HCT116 (cell line): ENCODE measurements around the gene DCUN1D2.

Source experiments
- ATF3 ChIP-seq: IDR thresholded peaks from 2 replicates; pipeline ENCODE4 v1.6.1; 2012
- CTCF ChIP-seq, 3 experiments: fragments of 200-600 bp in 1 of 3; sonication (generic) in 1 of 3; IDR thresholded peaks in 2 of 3; conservative IDR thresholded peaks in 1 of 3; 2 replicates each; pipeline ENCODE4 v1.5.1; 2012 to 2017; ENCODE audit warnings: low read depth in 2 of 3, low read length in 2 of 3, antibody characterized with exemption in 1 of 3, borderline replicate concordance in 1 of 3, control low read depth in 1 of 3, mild to moderate bottlenecking in 1 of 3, mixed read lengths in 1 of 3, mixed run types in 1 of 3, moderate library complexity in 1 of 3; ENCODE audit not compliant: insufficient read depth in 1 of 3
- ELF1 ChIP-seq: IDR thresholded peaks from 2 replicates; pipeline ENCODE4 v1.6.1; 2012; ENCODE audit warnings: low read depth, borderline replicate concordance
- EZH2 ChIP-seq: fragments of 200-600 bp; sonication (generic); IDR thresholded peaks from 2 replicates; pipeline ENCODE4 v1.6.1; 2017; ENCODE audit warnings: antibody characterized with exemption, mixed run types
- JUND ChIP-seq: IDR thresholded peaks from 2 replicates; pipeline ENCODE4 v1.6.1; 2012
- POLR2A ChIP-seq: IDR thresholded peaks from 2 replicates; pipeline ENCODE4 v1.7.0; 2011; ENCODE audit warnings: borderline replicate concordance; ENCODE audit not compliant: insufficient read depth, insufficient read length; ENCODE audit errors: extremely low read depth
- RAD21 ChIP-seq: IDR thresholded peaks from 2 replicates; pipeline ENCODE4 v1.6.1; 2012; ENCODE audit warnings: low read depth, mild to moderate bottlenecking
- YY1 ChIP-seq: IDR thresholded peaks from 2 replicates; pipeline ENCODE4 v1.6.1; 2011; ENCODE audit warnings: low read length, low read depth, moderate library complexity, mild to moderate bottlenecking; ENCODE audit not compliant: insufficient replicate concordance; ENCODE audit errors: extremely low read depth
- ZBTB33 ChIP-seq: IDR thresholded peaks from 2 replicates; pipeline ENCODE4 v1.6.1; 2011; ENCODE audit warnings: mild to moderate bottlenecking, low read length, moderate library complexity; ENCODE audit not compliant: insufficient replicate concordance; ENCODE audit errors: extremely low read depth

- TF ChIP-seq CTCF (IDR thresholded peaks at IDR 0.05 in 2 of 3, conservative IDR thresholded peaks at IDR 0.05 in 1 of 3; ENCODE audit: borderline replicate concordance in 1 of 3, insufficient read depth in 1 of 3, low read depth in 2 of 3, low read length in 2 of 3) (no peak), ZBTB33 (no peak), POLR2A (no peak), JUND (no peak), ATF3 (no peak), YY1 (no peak), ELF1 (no peak), RAD21 (no peak), EZH2 (no peak)
Measured at GRCh38 chr13:113519556-113519955, 29.0 kb upstream of the DCUN1D2 start.
